HG03378 (cell line): ENCODE data around the gene NRN1.
"Not testable (repeated sequence)": the region's sequence is repeated elsewhere in the genome, so short reads cannot be mapped to it uniquely, and the experiment has no call there.

Source experiments
- ATAC-seq: cut with Tn5 transposase; IDR thresholded peaks from one replicate; pipeline ENCODE4 v1.9.1; 2021; ENCODE audit warnings: mild to moderate bottlenecking, moderate library complexity; ENCODE audit not compliant: unreplicated experiment

NRN1 gene

GRCh38 chr6:5984150-5985089, 22.3 kb downstream of the NRN1 start:
- ATAC-seq, result no peak

DNA sequence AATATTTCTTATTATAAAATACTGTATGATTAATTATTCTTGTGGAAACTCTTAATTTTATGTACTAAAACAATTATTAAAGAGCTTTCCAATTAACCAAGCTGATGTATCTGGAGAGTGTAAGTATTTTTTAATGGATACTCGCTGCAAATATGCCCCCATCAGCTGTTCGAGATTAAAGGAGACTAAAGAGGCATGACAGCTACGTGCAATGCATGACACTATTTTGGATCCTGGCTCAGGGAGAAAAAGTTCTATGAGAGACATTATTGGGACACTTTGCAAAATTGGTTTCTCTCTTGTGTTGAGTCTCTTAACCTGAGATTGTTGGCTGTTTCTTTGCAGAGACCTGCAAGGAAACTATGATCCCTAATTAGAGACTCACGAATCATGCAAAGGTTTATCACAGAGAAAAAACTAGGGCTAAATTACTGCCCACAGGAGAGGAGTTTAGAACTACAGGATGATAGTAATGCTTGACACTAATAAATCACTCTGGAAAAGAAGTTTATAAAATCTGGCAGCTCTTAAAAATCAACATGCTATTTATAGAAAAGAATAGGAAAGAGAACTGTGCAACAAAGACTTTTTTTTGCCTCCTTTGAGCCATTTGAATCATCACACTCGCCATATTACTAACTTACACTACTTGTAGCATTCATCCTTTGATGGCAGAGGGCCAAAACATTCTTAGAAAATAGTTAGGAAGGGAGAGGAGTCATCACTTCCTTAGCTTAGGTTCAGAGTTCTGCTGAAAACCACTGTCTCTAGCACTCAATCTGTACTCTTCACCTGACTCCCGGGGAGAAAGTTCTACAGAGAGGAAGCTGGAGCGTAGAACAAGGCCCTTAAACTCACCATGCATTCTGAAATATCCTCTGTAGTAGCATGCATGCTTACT, 25.3 kb downstream of the NRN1 start:
- ATAC-seq, result no peak

DNA sequence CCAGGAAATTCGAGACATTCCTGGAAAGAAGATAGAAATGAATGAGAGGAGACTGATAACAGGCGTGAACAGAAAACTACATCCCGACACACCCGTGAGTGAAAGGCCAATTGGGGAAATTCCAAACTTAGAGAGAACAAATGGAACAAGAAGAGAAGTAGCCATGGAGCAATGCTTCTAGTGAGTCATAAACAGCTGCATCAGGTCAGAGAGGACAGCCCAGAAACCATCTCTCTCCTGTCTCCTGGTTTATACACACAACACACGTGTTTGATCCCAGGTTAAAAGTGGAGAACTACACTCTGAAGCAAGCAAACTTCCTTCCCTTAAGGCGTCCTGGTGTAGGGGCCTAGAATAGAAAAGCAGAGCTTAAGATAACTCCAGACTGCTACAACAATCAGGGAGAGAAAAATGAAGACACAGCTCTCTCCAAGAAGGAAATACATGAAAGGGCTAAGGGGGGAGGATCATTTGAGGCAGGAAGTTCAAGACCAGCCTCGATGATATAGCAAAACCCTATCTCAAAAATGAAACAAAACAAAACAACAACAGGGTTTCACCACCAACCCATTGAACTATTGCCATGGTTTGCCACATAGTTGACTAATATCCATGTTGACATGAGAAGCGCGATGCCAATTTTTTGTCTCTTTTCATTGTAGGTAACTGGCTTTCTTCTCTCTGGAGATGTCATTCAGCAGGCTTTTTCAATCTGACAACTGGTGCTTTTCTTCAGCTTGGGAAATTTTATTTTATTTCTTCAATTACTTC, 26.9 kb downstream of the NRN1 start:
- ATAC-seq, result no peak

DNA sequence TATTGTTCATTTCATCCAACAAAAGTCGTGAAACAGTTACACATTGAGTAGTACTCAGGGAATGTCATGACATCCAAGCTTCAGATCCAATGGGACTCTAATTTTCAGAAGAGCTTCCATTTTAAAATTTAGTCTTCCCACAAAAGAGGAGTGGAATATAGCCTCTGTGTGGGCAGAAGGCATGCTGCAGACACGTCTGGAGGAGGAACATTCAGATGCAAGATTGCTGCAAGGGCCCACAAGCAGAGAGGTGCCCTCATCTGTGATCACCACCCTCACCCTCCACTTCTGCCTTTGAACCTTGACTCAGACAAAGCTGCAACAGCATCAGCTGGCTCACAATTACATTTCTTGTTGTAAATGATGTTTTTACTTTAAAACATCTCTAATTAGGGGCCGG, 29.9 kb downstream of the NRN1 start:
- no peak for ATAC-seq

- no peak for ATAC-seq
These were observed 37.6 kb downstream of the NRN1 start for GRCh38 chr6:5968817-5969734.

GRCh38 chr6:5968036-5968435, 38.7 kb downstream of the NRN1 start:
- ATAC-seq, result not testable (repeated sequence)

DNA sequence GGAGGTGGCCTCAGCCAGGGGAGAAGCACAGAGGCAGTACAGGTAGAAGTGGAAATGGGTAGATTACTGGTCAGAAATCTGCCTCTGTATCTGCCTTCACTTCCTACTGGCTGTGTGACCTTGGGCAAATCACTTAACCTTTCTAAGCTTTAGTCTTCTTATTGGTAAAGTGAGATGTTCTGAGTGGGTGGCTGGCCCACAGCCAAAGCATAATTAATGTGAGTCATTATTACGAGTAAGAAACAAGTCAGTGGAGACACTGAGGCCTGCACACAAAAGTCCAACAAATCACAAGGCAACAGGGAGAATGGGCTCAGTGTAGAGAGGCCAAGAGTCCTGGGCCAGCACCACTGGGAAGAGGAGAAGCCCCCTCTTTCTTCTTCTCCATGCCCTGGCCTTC, 39.1 kb downstream of the NRN1 start:
- ATAC-seq, result no peak

GRCh38 chr6:5962794-5963193, 43.9 kb downstream of the NRN1 start:
- ATAC-seq, result no peak

DNA sequence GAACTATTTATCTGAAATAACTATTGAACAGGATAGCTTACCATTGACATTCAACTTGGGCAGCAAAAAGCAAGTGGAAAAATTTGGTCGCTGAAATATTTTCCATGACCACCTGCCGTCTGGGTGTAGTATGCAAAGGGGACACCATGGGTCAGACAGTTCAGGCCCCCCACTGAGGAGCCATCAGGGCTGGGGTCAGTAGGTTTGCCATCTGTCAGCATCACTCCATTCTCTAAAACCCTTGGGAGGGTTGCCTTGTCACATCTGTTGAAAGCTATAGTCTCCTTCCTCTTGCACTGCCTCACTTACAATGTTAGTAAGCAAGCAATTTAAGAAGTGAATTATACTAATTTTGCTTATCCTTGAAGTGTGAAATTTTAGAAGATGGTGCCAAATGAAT, 44.9 kb downstream of the NRN1 start:
- ATAC-seq, result no peak

GRCh38 chr6:5960456-5960855, 46.3 kb downstream of the NRN1 start:
- no peak for ATAC-seq

GRCh38 chr6:5958921-5959320, 47.8 kb downstream of the NRN1 start:
- no peak for ATAC-seq

DNA sequence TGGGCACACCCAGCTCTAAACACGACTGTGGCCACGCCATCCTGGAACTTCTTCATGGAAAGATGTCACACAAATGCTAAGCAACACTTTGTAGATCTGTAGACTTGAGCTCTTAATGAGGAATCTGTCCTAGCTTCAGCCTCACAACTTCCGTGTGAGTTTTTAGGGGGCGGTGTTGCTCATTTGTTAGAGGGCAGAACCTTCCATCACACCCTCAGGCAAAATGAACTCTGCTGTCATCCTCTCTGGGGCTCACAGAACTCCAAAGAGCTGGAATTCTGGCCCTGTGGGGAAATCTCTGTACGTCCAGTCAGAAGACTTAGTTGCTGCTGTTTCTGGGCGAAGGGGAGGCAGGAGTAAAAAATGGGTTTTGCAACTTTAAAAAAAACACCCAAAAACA, 49.8 kb downstream of the NRN1 start:
- no peak for ATAC-seq

- no peak for ATAC-seq
These were observed 56.4 kb downstream of the NRN1 start for GRCh38 chr6:5950361-5950785.
